Measurements from ENCODE around the gene PFKP.

The PFKP gene

DNA sequence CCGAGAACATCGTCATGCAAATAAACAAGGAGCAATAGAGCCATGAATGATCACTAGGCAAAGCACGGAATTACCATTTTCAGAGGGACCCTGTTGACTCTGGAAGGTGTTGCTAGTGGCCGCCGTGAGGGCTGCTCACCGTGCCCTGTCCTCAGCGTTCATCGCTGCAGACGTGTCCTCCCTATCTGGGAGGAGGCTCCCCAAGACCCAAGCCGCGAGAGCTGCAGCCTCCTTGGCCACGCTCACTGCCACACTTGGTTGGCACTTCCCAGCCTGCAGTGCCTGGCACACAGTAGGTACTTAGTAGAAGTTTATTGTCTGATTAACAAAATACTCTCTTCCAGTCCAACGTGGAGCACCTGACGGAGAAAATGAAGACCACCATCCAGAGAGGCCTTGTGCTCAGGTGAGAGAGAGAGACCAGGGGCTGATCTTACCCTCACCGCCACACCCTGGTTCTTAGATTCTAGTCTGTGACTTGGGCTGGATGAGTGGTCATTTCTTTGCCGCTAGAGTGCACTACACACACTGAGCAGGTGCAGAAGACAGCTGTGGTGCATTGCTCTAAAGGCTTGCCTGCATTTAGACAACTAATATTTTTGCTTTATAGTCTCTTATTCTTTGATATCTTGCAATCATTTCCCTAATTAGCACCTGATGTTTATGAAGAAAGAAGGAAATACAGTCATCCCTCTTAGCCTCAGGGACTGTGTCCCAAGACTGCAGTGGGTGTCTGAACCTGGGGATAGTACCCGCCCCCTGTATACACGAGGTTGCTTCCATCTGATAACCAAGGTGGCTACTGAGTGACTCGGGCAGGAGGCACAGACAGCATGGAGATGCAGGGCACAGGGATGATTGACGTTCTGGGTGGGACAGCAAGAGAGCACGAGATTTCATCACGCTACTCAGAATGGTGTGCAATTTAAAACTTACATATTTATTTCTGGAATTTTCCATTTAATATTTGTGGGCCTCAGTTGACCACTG lies 65.0 kb downstream of the PFKP start (continued):
- TF ChIP-seq ZSCAN30 (tag by site-specific recombination; IDR thresholded peaks at IDR 0.05) (no peak), GLIS1 (tag by site-specific recombination; IDR thresholded peaks at IDR 0.05) (no peak), ZNF394 (tag by site-specific recombination; IDR thresholded peaks at IDR 0.05; ENCODE audit: borderline replicate concordance) (no peak), GLI2 (tag by site-specific recombination; IDR thresholded peaks at IDR 0.05; ENCODE audit: borderline replicate concordance, low read depth) (no peak), ZNF292 (tag by site-specific recombination; IDR thresholded peaks at IDR 0.05; ENCODE audit: borderline replicate concordance, low read depth) (no peak)

- Histone ChIP-seq H3K9me3 (ENCODE audit: control insufficient read depth, insufficient read depth, low read depth, low read length) (no peaks in the 10 kb centered on the region), H3K4me1 (ENCODE audit: control insufficient read depth, insufficient read depth, low read length) (no peaks in the 10 kb centered on the region), H3K27ac (ENCODE audit: extremely low read depth, low read depth, low read length) (no peak overlapping the region), H3K36me3 (ENCODE audit: control insufficient read depth in 2 of 2, insufficient read depth in 1 of 2, low read length in 2 of 2) (peaks cover 35 to 95% of the 10 kb centered on the region in 2 experiments), H3K4me3 (ENCODE audit: low read depth, low read length) (no peak overlapping the region)
- ChIA-PET POLR2A (no interaction called here), CTCF (interaction anchor here (0.9 to 1.5 kb wide), 2 partner anchors 12 to 13 kb away, joined by 3 to 6 read pairs; no protein-coding TSS in a partner anchor)
- TF ChIP-seq ZNF169 (tag by site-specific recombination; IDR thresholded peaks at IDR 0.05) (no peak), KLF10 (tag by site-specific recombination; IDR thresholded peaks at IDR 0.05) (no peak), ZNF341 (tag by site-specific recombination; IDR thresholded peaks at IDR 0.05; ENCODE audit: low read depth) (no peak), YY1 (tag by site-specific recombination; IDR thresholded peaks at IDR 0.05) (no peak), KLF16 (tag by site-specific recombination; IDR thresholded peaks at IDR 0.05) (no peak), ZNF248 (tag by site-specific recombination; IDR thresholded peaks at IDR 0.05) (no peak), ZNF701 (tag by site-specific recombination; IDR thresholded peaks at IDR 0.05) (no peak), WT1 (tag by site-specific recombination; IDR thresholded peaks at IDR 0.05) (no peak), ZNF791 (tag by site-specific recombination; IDR thresholded peaks at IDR 0.05) (no peak), ZNF266 (tag by site-specific recombination; IDR thresholded peaks at IDR 0.05; ENCODE audit: low read depth) (no peak), ZBTB8A (tag by site-specific recombination; IDR thresholded peaks at IDR 0.05) (no peak), ZBTB49 (tag by site-specific recombination; IDR thresholded peaks at IDR 0.05; ENCODE audit: low read depth) (no peak), ZNF623 (tag by site-specific recombination; IDR thresholded peaks at IDR 0.05) (no peak), ZNF398 (tag by site-specific recombination; IDR thresholded peaks at IDR 0.05) (no peak), ZNF555 (tag by site-specific recombination; conservative IDR thresholded peaks at IDR 0.05) (no peak), SCRT1 (tag by site-specific recombination; IDR thresholded peaks at IDR 0.05; ENCODE audit: borderline replicate concordance) (no peak), BCL6B (tag by site-specific recombination; IDR thresholded peaks at IDR 0.05) (no peak), BCL11B (tag by site-specific recombination; IDR thresholded peaks at IDR 0.05; ENCODE audit: low read depth) (no peak)
- TF ChIP-seq, protein P1, sequence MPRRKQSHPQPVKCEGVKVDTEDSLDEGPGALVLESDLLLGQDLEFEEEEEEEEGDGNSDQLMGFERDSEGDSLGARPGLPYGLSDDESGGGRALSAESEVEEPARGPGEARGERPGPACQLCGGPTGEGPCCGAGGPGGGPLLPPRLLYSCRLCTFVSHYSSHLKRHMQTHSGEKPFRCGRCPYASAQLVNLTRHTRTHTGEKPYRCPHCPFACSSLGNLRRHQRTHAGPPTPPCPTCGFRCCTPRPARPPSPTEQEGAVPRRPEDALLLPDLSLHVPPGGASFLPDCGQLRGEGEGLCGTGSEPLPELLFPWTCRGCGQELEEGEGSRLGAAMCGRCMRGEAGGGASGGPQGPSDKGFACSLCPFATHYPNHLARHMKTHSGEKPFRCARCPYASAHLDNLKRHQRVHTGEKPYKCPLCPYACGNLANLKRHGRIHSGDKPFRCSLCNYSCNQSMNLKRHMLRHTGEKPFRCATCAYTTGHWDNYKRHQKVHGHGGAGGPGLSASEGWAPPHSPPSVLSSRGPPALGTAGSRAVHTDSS (tag by site-specific recombination; IDR thresholded peaks at IDR 0.05), result no peak
- TF ChIP-seq, protein P2, sequence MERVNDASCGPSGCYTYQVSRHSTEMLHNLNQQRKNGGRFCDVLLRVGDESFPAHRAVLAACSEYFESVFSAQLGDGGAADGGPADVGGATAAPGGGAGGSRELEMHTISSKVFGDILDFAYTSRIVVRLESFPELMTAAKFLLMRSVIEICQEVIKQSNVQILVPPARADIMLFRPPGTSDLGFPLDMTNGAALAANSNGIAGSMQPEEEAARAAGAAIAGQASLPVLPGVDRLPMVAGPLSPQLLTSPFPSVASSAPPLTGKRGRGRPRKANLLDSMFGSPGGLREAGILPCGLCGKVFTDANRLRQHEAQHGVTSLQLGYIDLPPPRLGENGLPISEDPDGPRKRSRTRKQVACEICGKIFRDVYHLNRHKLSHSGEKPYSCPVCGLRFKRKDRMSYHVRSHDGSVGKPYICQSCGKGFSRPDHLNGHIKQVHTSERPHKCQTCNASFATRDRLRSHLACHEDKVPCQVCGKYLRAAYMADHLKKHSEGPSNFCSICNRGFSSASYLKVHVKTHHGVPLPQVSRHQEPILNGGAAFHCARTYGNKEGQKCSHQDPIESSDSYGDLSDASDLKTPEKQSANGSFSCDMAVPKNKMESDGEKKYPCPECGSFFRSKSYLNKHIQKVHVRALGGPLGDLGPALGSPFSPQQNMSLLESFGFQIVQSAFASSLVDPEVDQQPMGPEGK (tag by site-specific recombination; IDR thresholded peaks at IDR 0.05), result no peak
Measured at GRCh38 chr10:3133948-3134347, 66.6 kb downstream of the PFKP start.

Data from HEK293 (cell line).